Transverse colon (tissue), 3 donors: ENCODE data around the gene PHF3.
"Not testable (repeated sequence)": the region's sequence is repeated elsewhere in the genome, so short reads cannot be mapped to it uniquely, and the experiment has no call there.

ENCODE experiments used
- CTCF ChIP-seq, 5 experiments: fragments of 200-600 bp in 3 of 5; fragments of 450-650 bp in 2 of 5; sonication (generic) in 3 of 5; IDR thresholded peaks; 1 replicate in 2 of 5; 2 replicates in 3 of 5; pipeline ENCODE4 v1.5.1; 2016 to 2017; ENCODE audit warnings: antibody characterized with exemption in 5 of 5, inconsistent platforms in 3 of 5, mild to moderate bottlenecking in 2 of 5, moderate library complexity in 1 of 5
- EP300 ChIP-seq: sonication (generic); formaldehyde crosslinking; IDR thresholded peaks from one replicate; pipeline ENCODE4 v1.6.1; 2017; ENCODE audit warnings: antibody characterized with exemption, low read depth
- POLR2A ChIP-seq: fragments of 450-650 bp; IDR thresholded peaks from one replicate; pipeline ENCODE4 v1.6.1; 2016; ENCODE audit warnings: antibody characterized with exemption, mild to moderate bottlenecking, moderate library complexity

GRCh38 chr6:63738190-63738589 is 102.6 kb downstream of the PHF3 start:
- TF ChIP-seq CTCF (IDR thresholded peaks at IDR 0.05); EP300; POLR2A: not testable (repeated sequence)
